ENCODE measurements around the gene PPIL1. TPM values are rescaled to one million over a fixed set of nuclear protein-coding genes. Genes with fewer than 3 reads are reported as not detected.

PPIL1 gene
- total and polyA plus RNA-seq, 10 of the 15 experiments (the other 5 are each of a cell fraction or from before 2014, with no cell fraction given): 39.5 to 95.8 (median 70.5) TPM

DNA sequence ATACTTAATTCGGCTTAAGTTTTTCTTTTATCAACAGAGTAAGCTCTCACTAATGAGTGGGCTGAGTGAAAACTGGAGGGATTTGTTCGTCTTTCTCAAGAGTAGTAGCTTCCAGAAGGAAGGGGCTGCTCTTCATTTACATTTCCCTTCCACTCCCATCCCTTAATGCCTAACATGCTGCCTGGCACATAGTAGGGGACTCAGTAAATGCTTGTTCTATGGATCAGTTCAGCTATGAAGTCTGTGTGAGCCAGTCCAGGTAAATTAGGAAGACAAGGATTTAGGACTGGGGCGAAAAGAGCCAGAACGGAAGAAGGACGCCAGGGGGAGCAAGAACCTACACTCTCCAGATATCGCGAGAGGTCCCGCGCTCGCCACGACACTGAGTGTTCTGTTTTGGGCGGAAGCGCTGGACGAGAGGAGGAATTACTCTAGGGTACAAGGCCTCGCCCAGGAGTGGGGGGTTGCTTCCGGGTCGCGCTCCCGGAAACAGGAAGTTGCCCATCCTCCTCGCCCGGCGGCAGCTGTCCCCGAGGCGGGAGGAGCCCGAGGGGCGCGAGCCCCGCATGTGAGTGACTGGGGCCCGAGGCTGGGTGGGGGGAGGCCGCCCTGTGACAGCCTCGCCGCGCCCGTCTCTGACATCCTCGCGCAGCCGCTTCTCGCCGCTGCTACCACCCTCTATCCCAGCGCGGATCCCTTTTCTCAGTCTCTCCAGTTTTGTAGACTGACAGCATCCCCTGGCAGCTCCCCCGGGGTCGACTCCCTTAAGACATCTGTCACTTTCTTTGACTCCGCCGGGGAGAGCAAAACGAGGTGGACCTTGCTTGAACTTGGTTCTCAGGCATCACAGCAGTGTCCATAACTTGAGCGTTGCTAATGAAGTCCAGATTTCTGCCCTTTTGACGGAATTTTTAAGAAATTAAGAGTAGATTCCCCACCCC lies 11.1 kb upstream of the PPIL1 start, which contains the start of gene C6orf89 (continued):
- TF ChIP-seq ZNF217 (IDR thresholded peaks at IDR 0.05): no peak
- TF ChIP-seq MEF2A (IDR thresholded peaks at IDR 0.05; ENCODE audit: insufficient read depth, low read depth, low read length): 0 out of 2 replicates have a peak, but pooled peaks have one; percentile 43
- peak in 1 of 2 experiments; percentile 41; a peak in 2 of 4 replicates for TF ChIP-seq IKZF2 (IDR thresholded peaks at IDR 0.05)
- 0 out of 2 replicates have a peak, but pooled peaks have one; percentile 59 for TF ChIP-seq SREBF2 (IDR thresholded peaks at IDR 0.05; ENCODE audit: low read length)
- TF ChIP-seq ZNF687 (IDR thresholded peaks at IDR 0.05): peak; percentile 81
- no peak for TF ChIP-seq NR2C2 (IDR thresholded peaks at IDR 0.05; ENCODE audit: borderline replicate concordance, control insufficient read depth, insufficient read length, low read depth)
- TF ChIP-seq ATF7 (IDR thresholded peaks at IDR 0.05; ENCODE audit: low read depth): peak; percentile 58
- TF ChIP-seq, protein P1, sequence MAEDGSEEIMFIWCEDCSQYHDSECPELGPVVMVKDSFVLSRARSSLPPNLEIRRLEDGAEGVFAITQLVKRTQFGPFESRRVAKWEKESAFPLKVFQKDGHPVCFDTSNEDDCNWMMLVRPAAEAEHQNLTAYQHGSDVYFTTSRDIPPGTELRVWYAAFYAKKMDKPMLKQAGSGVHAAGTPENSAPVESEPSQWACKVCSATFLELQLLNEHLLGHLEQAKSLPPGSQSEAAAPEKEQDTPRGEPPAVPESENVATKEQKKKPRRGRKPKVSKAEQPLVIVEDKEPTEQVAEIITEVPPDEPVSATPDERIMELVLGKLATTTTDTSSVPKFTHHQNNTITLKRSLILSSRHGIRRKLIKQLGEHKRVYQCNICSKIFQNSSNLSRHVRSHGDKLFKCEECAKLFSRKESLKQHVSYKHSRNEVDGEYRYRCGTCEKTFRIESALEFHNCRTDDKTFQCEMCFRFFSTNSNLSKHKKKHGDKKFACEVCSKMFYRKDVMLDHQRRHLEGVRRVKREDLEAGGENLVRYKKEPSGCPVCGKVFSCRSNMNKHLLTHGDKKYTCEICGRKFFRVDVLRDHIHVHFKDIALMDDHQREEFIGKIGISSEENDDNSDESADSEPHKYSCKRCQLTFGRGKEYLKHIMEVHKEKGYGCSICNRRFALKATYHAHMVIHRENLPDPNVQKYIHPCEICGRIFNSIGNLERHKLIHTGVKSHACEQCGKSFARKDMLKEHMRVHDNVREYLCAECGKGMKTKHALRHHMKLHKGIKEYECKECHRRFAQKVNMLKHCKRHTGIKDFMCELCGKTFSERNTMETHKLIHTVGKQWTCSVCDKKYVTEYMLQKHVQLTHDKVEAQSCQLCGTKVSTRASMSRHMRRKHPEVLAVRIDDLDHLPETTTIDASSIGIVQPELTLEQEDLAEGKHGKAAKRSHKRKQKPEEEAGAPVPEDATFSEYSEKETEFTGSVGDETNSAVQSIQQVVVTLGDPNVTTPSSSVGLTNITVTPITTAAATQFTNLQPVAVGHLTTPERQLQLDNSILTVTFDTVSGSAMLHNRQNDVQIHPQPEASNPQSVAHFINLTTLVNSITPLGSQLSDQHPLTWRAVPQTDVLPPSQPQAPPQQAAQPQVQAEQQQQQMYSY (CRISPR knock-in tag; IDR thresholded peaks at IDR 0.05): no peak
- peak; percentile 67 for TF ChIP-seq RELB (IDR thresholded peaks at IDR 0.05; ENCODE audit: low read depth)
- peak; percentile 79 for TF ChIP-seq TBL1XR1 (IDR thresholded peaks at IDR 0.05; ENCODE audit: low read depth, low read length)
- TF ChIP-seq EP300 (IDR thresholded peaks at IDR 0.05; ENCODE audit: borderline replicate concordance in 1 of 2, control insufficient read depth in 1 of 2, low read depth in 2 of 2, low read length in 2 of 2): no peak
- TF ChIP-seq MYC (IDR thresholded peaks at IDR 0.05; ENCODE audit: insufficient read depth, insufficient read length, insufficient replicate concordance, low read length, severe bottlenecking): no peak
- TF ChIP-seq, protein P2, sequence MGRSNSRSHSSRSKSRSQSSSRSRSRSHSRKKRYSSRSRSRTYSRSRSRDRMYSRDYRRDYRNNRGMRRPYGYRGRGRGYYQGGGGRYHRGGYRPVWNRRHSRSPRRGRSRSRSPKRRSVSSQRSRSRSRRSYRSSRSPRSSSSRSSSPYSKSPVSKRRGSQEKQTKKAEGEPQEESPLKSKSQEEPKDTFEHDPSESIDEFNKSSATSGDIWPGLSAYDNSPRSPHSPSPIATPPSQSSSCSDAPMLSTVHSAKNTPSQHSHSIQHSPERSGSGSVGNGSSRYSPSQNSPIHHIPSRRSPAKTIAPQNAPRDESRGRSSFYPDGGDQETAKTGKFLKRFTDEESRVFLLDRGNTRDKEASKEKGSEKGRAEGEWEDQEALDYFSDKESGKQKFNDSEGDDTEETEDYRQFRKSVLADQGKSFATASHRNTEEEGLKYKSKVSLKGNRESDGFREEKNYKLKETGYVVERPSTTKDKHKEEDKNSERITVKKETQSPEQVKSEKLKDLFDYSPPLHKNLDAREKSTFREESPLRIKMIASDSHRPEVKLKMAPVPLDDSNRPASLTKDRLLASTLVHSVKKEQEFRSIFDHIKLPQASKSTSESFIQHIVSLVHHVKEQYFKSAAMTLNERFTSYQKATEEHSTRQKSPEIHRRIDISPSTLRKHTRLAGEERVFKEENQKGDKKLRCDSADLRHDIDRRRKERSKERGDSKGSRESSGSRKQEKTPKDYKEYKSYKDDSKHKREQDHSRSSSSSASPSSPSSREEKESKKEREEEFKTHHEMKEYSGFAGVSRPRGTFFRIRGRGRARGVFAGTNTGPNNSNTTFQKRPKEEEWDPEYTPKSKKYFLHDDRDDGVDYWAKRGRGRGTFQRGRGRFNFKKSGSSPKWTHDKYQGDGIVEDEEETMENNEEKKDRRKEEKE (IDR thresholded peaks at IDR 0.05): no peak
- 0 out of 2 replicates have a peak, but pooled peaks have one; percentile 25 for TF ChIP-seq CBX5 (IDR thresholded peaks at IDR 0.05; ENCODE audit: low read depth)
- peak; percentile 84 for TF ChIP-seq BACH1 (IDR thresholded peaks at IDR 0.05; ENCODE audit: borderline replicate concordance)

Data from GM12878 (cell line).